Activated CD4-positive, alpha-beta T cell treated with anti-CD3 and anti-CD28 coated beads for 48 hours (primary cell): ENCODE results near the gene TMEM178B.
"Not testable (repeated sequence)": the region's sequence is repeated elsewhere in the genome, so short reads cannot be mapped to it uniquely, and the experiment has no call there.

Source experiments
- DNase-seq: peaks from one replicate; pipeline ENCODE4 v3.0.0-alpha.2; 2020

TMEM178B gene

GRCh38 chr7:141320287-141320686 lies 246.4 kb downstream of the TMEM178B start:
- DNase-seq = no peak

GRCh38 chr7:141322383-141322782 lies 248.5 kb downstream of the TMEM178B start:
- DNase-seq = no peak

GRCh38 chr7:141323826-141324225 lies 250.0 kb downstream of the TMEM178B start:
- no peak for DNase-seq

GRCh38 chr7:141324870-141325269 lies 251.0 kb downstream of the TMEM178B start:
- no peak for DNase-seq

GRCh38 chr7:141325275-141325674 lies 251.4 kb downstream of the TMEM178B start:
- no peak for DNase-seq

- DNase-seq = no peak
These were observed 254.4 kb downstream of the TMEM178B start for GRCh38 chr7:141328290-141328689.

GRCh38 chr7:141330285-141330684 lies 256.4 kb downstream of the TMEM178B start:
- DNase-seq = not testable (repeated sequence)

- no peak for DNase-seq
These were observed 259.6 kb downstream of the TMEM178B start for GRCh38 chr7:141333459-141333858.

- DNase-seq = no peak
These were observed 261.3 kb downstream of the TMEM178B start for GRCh38 chr7:141335164-141335563.

- DNase-seq = no peak
These were observed 265.7 kb downstream of the TMEM178B start for GRCh38 chr7:141339603-141340002.

- no peak for DNase-seq
These were observed 267.1 kb downstream of the TMEM178B start for GRCh38 chr7:141340991-141341390.

- DNase-seq = no peak
These were observed 269.0 kb downstream of the TMEM178B start for GRCh38 chr7:141342621-141343408.

GRCh38 chr7:141344153-141344935 lies 270.5 kb downstream of the TMEM178B start:
- no peak for DNase-seq

- DNase-seq = no peak
These were observed 274.9 kb downstream of the TMEM178B start for GRCh38 chr7:141348728-141349127.

GRCh38 chr7:141349338-141349737 lies 275.5 kb downstream of the TMEM178B start:
- DNase-seq = no peak

- no peak for DNase-seq
These were observed 275.9 kb downstream of the TMEM178B start for GRCh38 chr7:141349804-141350203.

- no peak for DNase-seq
These were observed 277.3 kb downstream of the TMEM178B start for GRCh38 chr7:141351175-141351574.

- DNase-seq = no peak
These were observed 279.1 kb downstream of the TMEM178B start for GRCh38 chr7:141352955-141353354.

- DNase-seq = no peak
These were observed 280.4 kb downstream of the TMEM178B start for GRCh38 chr7:141354251-141354650.

GRCh38 chr7:141355032-141355431 lies 281.2 kb downstream of the TMEM178B start:
- no peak for DNase-seq

- DNase-seq = no peak
These were observed 282.3 kb downstream of the TMEM178B start for GRCh38 chr7:141356161-141356560.

GRCh38 chr7:141358386-141358785 lies 284.5 kb downstream of the TMEM178B start:
- DNase-seq = no peak

GRCh38 chr7:141359262-141359661 lies 285.4 kb downstream of the TMEM178B start:
- no peak for DNase-seq

GRCh38 chr7:141359740-141360415 lies 286.0 kb downstream of the TMEM178B start:
- DNase-seq = no peak
